ENCODE results near the gene IL1RL1. TPM values are rescaled to one million over a fixed set of nuclear protein-coding genes. Genes with fewer than 3 reads are reported as not detected.

IL1RL1 gene
- total RNA-seq, 1 donor from 2014 or later: not detected

DNA sequence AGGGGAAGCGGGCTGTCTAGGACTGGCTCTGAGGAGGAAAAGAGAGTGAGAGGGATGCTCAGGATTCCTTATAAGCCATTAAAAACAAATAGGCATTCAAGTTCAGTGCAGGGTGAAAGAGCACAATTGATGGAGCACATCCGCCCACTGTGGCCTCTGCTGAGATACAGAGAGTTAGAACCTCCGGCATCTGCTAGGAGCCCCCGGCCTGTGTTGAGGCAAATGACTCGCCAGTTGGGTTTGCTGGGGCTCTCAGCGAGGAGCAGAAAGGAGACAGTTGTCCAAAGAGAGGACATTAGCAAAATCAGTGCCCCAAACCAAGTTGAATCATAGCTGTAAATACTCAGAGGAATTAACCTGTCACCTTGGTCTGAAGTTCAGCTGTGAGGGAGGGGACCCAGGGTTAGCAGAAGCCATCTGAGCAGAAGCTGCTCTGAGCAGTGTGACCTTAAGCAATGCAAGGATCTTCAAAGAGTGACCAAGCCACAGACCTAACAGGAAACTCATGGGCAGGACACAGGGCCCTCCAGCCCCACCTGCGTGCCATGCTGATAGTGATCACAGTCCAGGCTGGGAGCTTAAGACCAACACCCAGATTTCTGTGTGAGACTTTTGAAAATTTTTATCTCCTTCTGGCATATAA is 88.3 kb downstream of the IL1RL1 start:
- ATAC-seq (ENCODE audit: low read depth): no peak
- Mint-ChIP-seq H3K4me1 (no peaks in the 10 kb centered on the region), H3K4me3 (no peak overlapping the region), H3K36me3 (ENCODE audit: low read depth) (no peaks in the 10 kb centered on the region), H3K27ac (no peak overlapping the region), H3K27me3 (no peaks in the 10 kb centered on the region), H3K9me3 (no peaks in the 10 kb centered on the region)
- POLR2A ChIA-PET: no interaction called here
- CTCF ChIA-PET: no interaction called here
- TF ChIP-seq, protein P1, sequence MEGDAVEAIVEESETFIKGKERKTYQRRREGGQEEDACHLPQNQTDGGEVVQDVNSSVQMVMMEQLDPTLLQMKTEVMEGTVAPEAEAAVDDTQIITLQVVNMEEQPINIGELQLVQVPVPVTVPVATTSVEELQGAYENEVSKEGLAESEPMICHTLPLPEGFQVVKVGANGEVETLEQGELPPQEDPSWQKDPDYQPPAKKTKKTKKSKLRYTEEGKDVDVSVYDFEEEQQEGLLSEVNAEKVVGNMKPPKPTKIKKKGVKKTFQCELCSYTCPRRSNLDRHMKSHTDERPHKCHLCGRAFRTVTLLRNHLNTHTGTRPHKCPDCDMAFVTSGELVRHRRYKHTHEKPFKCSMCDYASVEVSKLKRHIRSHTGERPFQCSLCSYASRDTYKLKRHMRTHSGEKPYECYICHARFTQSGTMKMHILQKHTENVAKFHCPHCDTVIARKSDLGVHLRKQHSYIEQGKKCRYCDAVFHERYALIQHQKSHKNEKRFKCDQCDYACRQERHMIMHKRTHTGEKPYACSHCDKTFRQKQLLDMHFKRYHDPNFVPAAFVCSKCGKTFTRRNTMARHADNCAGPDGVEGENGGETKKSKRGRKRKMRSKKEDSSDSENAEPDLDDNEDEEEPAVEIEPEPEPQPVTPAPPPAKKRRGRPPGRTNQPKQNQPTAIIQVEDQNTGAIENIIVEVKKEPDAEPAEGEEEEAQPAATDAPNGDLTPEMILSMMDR (IDR thresholded peaks at IDR 0.05): no peak
- intact Hi-C loops (cut with micrococcal nuclease): no loop called here
- no peak for DNase-seq

DNA sequence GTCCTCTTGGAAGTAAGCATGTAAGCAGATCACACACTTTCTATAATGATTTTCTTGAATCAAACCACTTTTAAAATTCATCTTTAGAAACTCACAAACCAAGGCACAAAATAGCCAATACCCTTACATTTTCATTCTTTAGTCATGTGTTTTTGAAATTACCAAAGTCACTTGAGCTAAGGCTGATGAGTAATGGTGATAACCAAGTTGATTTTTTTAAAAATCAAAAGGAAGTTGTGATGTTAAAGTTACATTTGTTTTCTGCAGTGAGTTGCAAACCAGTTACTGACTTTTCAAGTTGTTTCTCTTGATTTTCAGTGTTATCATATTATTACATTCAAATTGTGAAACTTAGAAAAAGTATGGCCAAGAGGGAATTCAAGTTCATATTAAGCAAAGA is 90.1 kb downstream of the IL1RL1 start:
- POLR2A ChIA-PET: no interaction called here
- no peaks in the 10 kb centered on the region for H3K36me3 Mint-ChIP-seq (ENCODE audit: low read depth)
- H3K4me1 Mint-ChIP-seq: no peaks in the 10 kb centered on the region
- no peaks in the 10 kb centered on the region for H3K9me3 Mint-ChIP-seq
- no peak for ATAC-seq (ENCODE audit: low read depth)
- no peak overlapping the region for H3K4me3 Mint-ChIP-seq
- H3K27ac Mint-ChIP-seq: no peak overlapping the region
- no peak for DNase-seq
- intact Hi-C loops (cut with micrococcal nuclease): no loop called here
- CTCF ChIA-PET: no interaction called here
- H3K27me3 Mint-ChIP-seq: no peaks in the 10 kb centered on the region
- TF ChIP-seq, protein P1 (IDR thresholded peaks at IDR 0.05): no peak

Other genes starting within 250 kb of the IL1RL1 start
- gene IL1R1, start 168.8 kb upstream of the IL1RL1 start, total RNA-seq: not detected in 2 replicates
- not detected in 2 replicates for gene IL1RL2, start 124.5 kb upstream of the IL1RL1 start, total RNA-seq
- gene IL18R1, start 44.2 kb downstream of the IL1RL1 start, total RNA-seq: 1.7 and 2.2 TPM in 2 replicates
- 0.98 and 1.5 TPM in 2 replicates for gene IL18RAP, start 111.6 kb downstream of the IL1RL1 start, total RNA-seq
- gene SLC9A4, start 161.7 kb downstream of the IL1RL1 start, total RNA-seq: 0.05 and 0.11 TPM in 2 replicates

Data from activated B cell treated with CpG ODN at 0.5 μM for 24 hours (primary cell).